Measurements from ENCODE around the gene CREB3L1.

The CREB3L1 gene

DNA sequence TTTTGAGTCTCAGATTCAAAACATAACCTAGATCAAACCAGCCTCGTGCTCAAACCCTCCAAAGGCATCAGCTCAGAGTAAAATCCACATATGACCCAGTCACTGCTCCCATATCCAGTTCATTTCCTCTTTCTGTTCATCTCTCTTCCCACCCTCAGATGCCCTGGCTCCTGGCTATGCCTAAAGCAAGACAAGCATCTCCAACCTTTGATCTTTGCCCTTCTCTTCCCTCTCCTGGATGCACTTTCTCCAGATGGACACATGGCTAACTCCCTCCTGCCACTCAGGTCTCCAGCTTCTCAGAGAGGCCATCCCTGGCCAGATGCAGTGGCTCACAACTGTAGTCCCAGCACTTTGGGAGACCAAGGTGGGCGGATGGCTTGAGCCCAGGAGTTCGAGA lies 14.3 kb upstream of the CREB3L1 start:
- CTCF ChIA-PET, result interaction anchor here (0.9 kb wide), 1 partner anchor 45 kb away, joined by 3 read pairs; no protein-coding TSS in a partner anchor

DNA sequence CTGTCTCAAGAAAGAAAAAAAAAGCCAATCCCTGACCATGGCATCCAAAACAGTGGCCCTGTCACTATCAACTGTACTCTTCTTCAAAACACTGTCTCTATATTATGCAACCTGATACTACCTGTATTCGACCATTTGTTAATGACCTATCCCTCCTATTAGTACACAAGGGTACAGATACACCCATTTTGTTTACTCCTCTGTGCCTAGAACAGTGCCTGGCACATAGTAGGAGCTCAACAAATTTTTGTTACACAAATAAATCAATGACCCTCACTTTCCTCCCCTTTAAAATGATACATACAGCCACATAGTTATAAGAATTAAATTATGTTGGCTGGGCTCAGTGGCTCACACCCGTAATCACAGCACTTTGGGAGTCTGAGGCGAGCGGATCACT lies 13.4 kb upstream of the CREB3L1 start:
- TF ChIP-seq, protein P1, sequence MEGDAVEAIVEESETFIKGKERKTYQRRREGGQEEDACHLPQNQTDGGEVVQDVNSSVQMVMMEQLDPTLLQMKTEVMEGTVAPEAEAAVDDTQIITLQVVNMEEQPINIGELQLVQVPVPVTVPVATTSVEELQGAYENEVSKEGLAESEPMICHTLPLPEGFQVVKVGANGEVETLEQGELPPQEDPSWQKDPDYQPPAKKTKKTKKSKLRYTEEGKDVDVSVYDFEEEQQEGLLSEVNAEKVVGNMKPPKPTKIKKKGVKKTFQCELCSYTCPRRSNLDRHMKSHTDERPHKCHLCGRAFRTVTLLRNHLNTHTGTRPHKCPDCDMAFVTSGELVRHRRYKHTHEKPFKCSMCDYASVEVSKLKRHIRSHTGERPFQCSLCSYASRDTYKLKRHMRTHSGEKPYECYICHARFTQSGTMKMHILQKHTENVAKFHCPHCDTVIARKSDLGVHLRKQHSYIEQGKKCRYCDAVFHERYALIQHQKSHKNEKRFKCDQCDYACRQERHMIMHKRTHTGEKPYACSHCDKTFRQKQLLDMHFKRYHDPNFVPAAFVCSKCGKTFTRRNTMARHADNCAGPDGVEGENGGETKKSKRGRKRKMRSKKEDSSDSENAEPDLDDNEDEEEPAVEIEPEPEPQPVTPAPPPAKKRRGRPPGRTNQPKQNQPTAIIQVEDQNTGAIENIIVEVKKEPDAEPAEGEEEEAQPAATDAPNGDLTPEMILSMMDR (conservative IDR thresholded peaks at IDR 0.05; ENCODE audit: low read depth), result no peak
- H3K27ac ChIP-seq, result no peak overlapping the region
- CTCF ChIA-PET, result interaction anchor here (0.9 kb wide), 1 partner anchor 44 kb away, joined by 3 read pairs; no protein-coding TSS in a partner anchor
- no peak for DNase-seq (ENCODE audit: low spot score)
- POLR2A ChIA-PET (ENCODE audit: low non-redundant PET), result no interaction called here

More for the DNA sequence above, 14.3 kb upstream of the CREB3L1 start:
- TF ChIP-seq, protein P1 (conservative IDR thresholded peaks at IDR 0.05; ENCODE audit: low read depth), result no peak
- H3K27ac ChIP-seq, result no peak overlapping the region
- POLR2A ChIA-PET (ENCODE audit: low non-redundant PET), result no interaction called here
- DNase-seq (ENCODE audit: low spot score), result no peak

DNA sequence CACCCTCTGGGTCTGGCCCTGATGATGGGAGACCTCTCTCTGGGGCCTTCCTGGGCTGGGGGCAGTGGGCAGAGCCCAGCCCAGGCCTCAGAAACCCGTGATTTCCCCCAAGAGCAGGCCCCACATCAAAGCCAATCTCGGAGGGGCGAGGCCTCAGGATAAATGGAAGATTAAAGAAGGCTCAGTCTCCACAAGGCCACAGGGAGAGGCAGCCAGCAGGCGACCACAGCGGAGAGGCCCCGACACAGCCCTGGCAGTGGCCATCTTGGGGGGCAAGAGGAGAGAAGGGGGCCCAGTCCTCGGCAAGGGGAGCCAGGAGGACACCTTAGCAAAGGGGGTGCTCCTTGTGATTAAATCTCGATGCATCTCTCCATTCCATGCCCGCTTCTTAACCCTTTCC lies 12.5 kb upstream of the CREB3L1 start:
- CTCF ChIA-PET, result no interaction called here
- no peak for DNase-seq (ENCODE audit: low spot score)
- no peak overlapping the region for H3K27ac ChIP-seq
- TF ChIP-seq, protein P1 (conservative IDR thresholded peaks at IDR 0.05; ENCODE audit: low read depth), result no peak
- POLR2A ChIA-PET (ENCODE audit: low non-redundant PET), result no interaction called here

DNA sequence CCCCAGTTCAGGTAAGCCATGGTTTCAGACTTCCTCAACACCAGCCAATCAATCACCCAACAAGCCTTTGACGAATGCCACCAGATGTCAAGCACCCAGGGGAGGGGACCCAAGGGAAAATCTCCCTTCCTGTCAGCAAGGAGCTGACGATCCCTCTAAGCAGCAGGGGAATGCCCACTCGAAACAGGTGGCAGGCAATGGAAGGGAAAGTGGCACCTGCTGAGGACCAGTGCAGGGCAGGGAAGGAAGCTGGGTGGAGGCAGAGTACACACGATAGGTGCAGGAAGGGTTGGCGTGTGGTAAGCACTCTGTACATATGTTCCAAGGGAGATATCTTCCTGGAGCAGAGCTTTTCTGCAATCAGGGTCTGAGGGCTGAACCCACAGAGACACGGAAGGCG lies 11.7 kb upstream of the CREB3L1 start:
- TF ChIP-seq, protein P1 (conservative IDR thresholded peaks at IDR 0.05; ENCODE audit: low read depth), result no peak
- CTCF ChIA-PET, result interaction anchor here (0.6 kb wide), 1 partner anchor 194 kb away, joined by 3 read pairs; no protein-coding TSS in a partner anchor
- no peak for DNase-seq (ENCODE audit: low spot score)
- POLR2A ChIA-PET (ENCODE audit: low non-redundant PET), result no interaction called here
- no peak overlapping the region for H3K27ac ChIP-seq

DNA sequence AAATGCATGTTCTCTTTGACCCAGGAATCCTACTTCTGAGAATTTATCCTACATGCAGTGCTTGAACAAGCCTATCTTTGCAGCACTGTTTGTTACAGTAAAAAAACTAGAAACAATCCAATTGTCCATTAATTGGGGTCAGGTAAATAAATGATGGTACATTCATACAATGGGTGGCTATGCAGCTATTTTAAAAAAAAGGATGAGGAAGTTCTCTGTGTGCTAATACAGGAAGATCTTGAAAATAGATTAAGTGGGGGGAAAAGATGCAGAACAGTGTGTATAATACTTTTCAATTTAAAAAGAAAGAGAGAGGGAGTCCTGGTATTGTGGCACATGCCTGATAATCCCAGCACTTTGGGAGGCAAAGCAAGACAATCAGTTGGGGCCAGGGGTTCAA lies 9.5 kb upstream of the CREB3L1 start:
- H3K27ac ChIP-seq, result no peak overlapping the region
- TF ChIP-seq, protein P1 (conservative IDR thresholded peaks at IDR 0.05; ENCODE audit: low read depth), result no peak
- CTCF ChIA-PET, result no interaction called here
- DNase-seq (ENCODE audit: low spot score), result no peak
- POLR2A ChIA-PET (ENCODE audit: low non-redundant PET), result no interaction called here

DNA sequence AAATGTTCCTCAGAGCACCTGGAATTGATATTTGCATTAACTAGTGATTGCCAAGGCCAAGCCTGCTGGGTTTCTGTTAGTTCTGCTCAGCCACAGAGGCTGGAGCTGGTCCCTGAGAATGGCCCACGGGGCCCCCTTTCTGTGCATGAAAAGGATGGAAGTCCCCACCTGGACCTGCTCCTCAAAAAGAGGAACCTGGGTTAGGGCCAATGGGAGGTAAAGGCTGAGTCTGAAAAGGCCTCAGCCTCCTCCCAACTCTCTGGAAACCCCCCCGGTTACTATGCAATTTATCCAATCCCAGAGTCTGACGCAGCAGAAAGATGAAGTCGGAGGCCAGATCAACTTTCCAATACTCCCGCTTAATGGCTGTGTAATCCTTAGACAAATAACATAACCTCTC lies 6.8 kb upstream of the CREB3L1 start:
- TF ChIP-seq, protein P1 (conservative IDR thresholded peaks at IDR 0.05; ENCODE audit: low read depth), result no peak
- POLR2A ChIA-PET (ENCODE audit: low non-redundant PET), result no interaction called here
- CTCF ChIA-PET, result no interaction called here

DNA sequence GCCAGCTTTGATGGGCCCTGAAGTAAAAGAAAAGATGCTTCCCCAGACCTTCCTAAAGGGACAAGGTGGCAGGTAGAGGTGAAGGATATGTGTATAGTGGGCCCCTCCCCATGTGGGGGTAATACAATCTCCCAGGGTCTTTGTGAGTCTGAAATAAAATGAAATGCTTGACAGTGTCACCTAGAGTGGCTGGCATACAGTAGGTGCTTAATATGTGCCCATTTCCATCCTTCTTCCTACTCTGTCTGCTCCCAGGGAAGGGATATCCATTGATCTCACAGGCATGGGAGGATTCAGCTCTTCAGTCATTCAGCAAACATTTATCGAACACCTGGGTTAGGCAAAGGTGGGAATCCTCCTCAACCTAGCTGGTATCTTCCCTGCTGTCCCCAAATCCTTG lies 6.1 kb upstream of the CREB3L1 start:
- ChIA-PET POLR2A (ENCODE audit: low non-redundant PET) (no interaction called here), CTCF (no interaction called here)
- peak overlapping the region; percentile 90 for H3K27ac ChIP-seq
- TF ChIP-seq, protein P1 (conservative IDR thresholded peaks at IDR 0.05; ENCODE audit: low read depth), result no peak
- DNase-seq (ENCODE audit: low spot score), result no peak

More for the DNA sequence above, 6.8 kb upstream of the CREB3L1 start:
- DNase-seq (ENCODE audit: low spot score), result no peak
- H3K27ac ChIP-seq, result no peak overlapping the region
